Measurements from ENCODE around the gene FGF9. TPM values are rescaled to one million over a fixed set of nuclear protein-coding genes. Genes with fewer than 3 reads are reported as not detected.
A peak's percentile ranks its signal among the peaks of the same experiment; 100 is the strongest.

Gene FGF9
- total RNA-seq, 1 experiment from 2014 or later: 0.26 TPM

DNA sequence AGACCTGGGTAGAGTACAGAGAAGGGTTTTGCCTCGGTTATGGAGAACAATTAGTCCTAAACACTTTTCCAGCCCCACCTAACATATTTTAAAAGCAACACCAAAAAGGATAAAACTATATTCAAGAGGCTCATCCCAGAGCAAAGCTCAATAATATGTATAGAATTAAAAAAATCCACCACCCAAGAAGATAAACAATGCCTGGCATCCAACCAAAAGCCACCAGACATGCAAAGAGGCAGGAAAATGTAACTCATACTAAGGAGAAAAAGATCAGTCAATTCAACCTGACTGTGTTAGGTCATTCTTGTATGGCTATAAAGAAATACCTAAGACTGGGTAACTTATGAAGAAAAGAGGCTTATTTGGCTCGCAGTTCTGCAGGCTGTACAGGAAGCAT is 39.3 kb downstream of the FGF9 start:
- TF ChIP-seq ZNF671 (CRISPR knock-in tag; IDR thresholded peaks at IDR 0.05) (no peak), ATF3 (CRISPR knock-in tag; conservative IDR thresholded peaks at IDR 0.05) (no peak), ARID4B (CRISPR knock-in tag; IDR thresholded peaks at IDR 0.05; ENCODE audit: borderline replicate concordance) (no peak), CTCF (IDR thresholded peaks at IDR 0.05) (no peak), RORB (CRISPR knock-in tag; IDR thresholded peaks at IDR 0.05) (no peak)
- H3K27ac Mint-ChIP-seq: no peak overlapping the region
- ChIA-PET CTCF (interaction anchor here (0.9 kb wide), 1 partner anchor 34 kb away, joined by 3 read pairs; no protein-coding TSS in a partner anchor), POLR2A (no interaction called here)
- no peak overlapping the region for H3K4me3 Mint-ChIP-seq
- H3K9me3 Mint-ChIP-seq: peaks cover 13% of the 10 kb centered on the region
- H3K36me3 Mint-ChIP-seq: peaks cover 10% of the 10 kb centered on the region
- H3K27me3 Mint-ChIP-seq (ENCODE audit: low read depth): no peaks in the 10 kb centered on the region
- no peak for DNase-seq (ENCODE audit: low spot score)
- H3K4me1 Mint-ChIP-seq: no peaks in the 10 kb centered on the region
- ATAC-seq: no peak

DNA sequence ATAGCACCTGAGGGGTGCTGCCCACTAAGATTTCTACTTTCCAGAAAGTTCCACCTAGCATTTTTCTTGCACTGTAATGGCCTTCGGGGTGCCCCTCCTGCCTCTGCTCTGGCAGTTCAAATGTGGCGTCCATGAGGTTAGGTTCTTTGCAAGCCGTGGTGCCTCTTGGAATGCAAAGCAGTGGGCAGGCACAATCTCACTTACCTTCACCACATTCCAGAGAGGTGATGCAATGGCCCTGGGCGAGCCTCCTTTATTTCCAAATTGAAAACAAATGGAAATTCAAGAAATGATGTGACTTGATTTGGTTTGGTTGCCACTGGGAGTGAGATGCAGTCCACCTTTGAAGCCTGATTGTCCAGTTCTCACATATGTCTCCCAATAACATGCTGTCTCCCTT is 46.9 kb downstream of the FGF9 start:
- peak; percentile 52 for DNase-seq (ENCODE audit: low spot score)
- peaks cover 24% of the 10 kb centered on the region for H3K4me1 Mint-ChIP-seq
- H3K36me3 Mint-ChIP-seq: no peaks in the 10 kb centered on the region
- H3K4me3 Mint-ChIP-seq: no peak overlapping the region
- ChIA-PET CTCF (no interaction called here), POLR2A (no interaction called here)
- TF ChIP-seq, protein P1, sequence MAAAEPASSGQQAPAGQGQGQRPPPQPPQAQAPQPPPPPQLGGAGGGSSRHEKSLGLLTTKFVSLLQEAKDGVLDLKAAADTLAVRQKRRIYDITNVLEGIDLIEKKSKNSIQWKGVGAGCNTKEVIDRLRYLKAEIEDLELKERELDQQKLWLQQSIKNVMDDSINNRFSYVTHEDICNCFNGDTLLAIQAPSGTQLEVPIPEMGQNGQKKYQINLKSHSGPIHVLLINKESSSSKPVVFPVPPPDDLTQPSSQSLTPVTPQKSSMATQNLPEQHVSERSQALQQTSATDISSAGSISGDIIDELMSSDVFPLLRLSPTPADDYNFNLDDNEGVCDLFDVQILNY (CRISPR knock-in tag; IDR thresholded peaks at IDR 0.05): no peak
- 0 out of 2 replicates have a peak, but pooled peaks have one; percentile 36 for TF ChIP-seq TEAD1 (CRISPR knock-in tag; IDR thresholded peaks at IDR 0.05)
- H3K27ac Mint-ChIP-seq: no peak overlapping the region
- ATAC-seq: peak; percentile 85
- no peaks in the 10 kb centered on the region for H3K9me3 Mint-ChIP-seq
- no peaks in the 10 kb centered on the region for H3K27me3 Mint-ChIP-seq (ENCODE audit: low read depth)

- Mint-ChIP-seq H3K27ac (no peak overlapping the region), H3K4me3 (no peak overlapping the region), H3K9me3 (no peaks in the 10 kb centered on the region), H3K27me3 (ENCODE audit: low read depth) (no peaks in the 10 kb centered on the region), H3K36me3 (no peaks in the 10 kb centered on the region), H3K4me1 (peaks cover 24% of the 10 kb centered on the region)
- ChIA-PET CTCF (interaction anchor here (1.9 kb wide), 1 partner anchor 81 kb away, joined by 9 read pairs; no protein-coding TSS in a partner anchor), POLR2A (no interaction called here)
- DNase-seq (ENCODE audit: low spot score) (no peak), ATAC-seq (no peak)
- no peak for TF ChIP-seq ETV6 (CRISPR knock-in tag; IDR thresholded peaks at IDR 0.05)
- TF ChIP-seq MAX (CRISPR knock-in tag; IDR thresholded peaks at IDR 0.05): no peak
- no peak for TF ChIP-seq FOXK1 (CRISPR knock-in tag; IDR thresholded peaks at IDR 0.05)
- no peak for TF ChIP-seq TEAD1 (CRISPR knock-in tag; IDR thresholded peaks at IDR 0.05)
- TF ChIP-seq TEAD4 (CRISPR knock-in tag; IDR thresholded peaks at IDR 0.05): no peak
- no peak for TF ChIP-seq GABPB1 (CRISPR knock-in tag; IDR thresholded peaks at IDR 0.05)
- no peak for TF ChIP-seq AFF4 (CRISPR knock-in tag; IDR thresholded peaks at IDR 0.05; ENCODE audit: borderline replicate concordance)
- TF ChIP-seq ZNF219 (CRISPR knock-in tag; IDR thresholded peaks at IDR 0.05; ENCODE audit: borderline replicate concordance): no peak
- TF ChIP-seq RORB (CRISPR knock-in tag; IDR thresholded peaks at IDR 0.05): no peak
Observed at GRCh38 chr13:21719463-21719862, 48.6 kb downstream of the FGF9 start.
